Kidney glomerular epithelial cell (primary cell): ENCODE measurements around the gene MRTFB.

Source experiments
- DNase-seq: peaks from one replicate; lab custom pipeline; 2025; lab: John Stamatoyannopoulos, UW

The MRTFB gene

GRCh38 chr16:14285513-14286367 is 214.6 kb downstream of the MRTFB start:
- peak; percentile 96 for DNase-seq

GRCh38 chr16:14286368-14287230 is 215.5 kb downstream of the MRTFB start:
- DNase-seq = no peak

GRCh38 chr16:14289692-14290340 is 218.7 kb downstream of the MRTFB start:
- peak; percentile 10 for DNase-seq

GRCh38 chr16:14291286-14291685 is 220.2 kb downstream of the MRTFB start:
- no peak for DNase-seq

GRCh38 chr16:14292051-14292825 is 221.1 kb downstream of the MRTFB start:
- DNase-seq = no peak

GRCh38 chr16:14296663-14297062 is 225.5 kb downstream of the MRTFB start:
- DNase-seq = no peak

GRCh38 chr16:14298374-14299122 is 227.4 kb downstream of the MRTFB start:
- DNase-seq = no peak

GRCh38 chr16:14300705-14301168 is 229.6 kb downstream of the MRTFB start:
- DNase-seq = peak; percentile 65

GRCh38 chr16:14301169-14302030 is 230.3 kb downstream of the MRTFB start:
- DNase-seq = peak; percentile 7

GRCh38 chr16:14302031-14302398 is 230.9 kb downstream of the MRTFB start:
- DNase-seq = peak; percentile 64

GRCh38 chr16:14302399-14303181 is 231.5 kb downstream of the MRTFB start:
- DNase-seq = no peak

- DNase-seq = no peak
Observed at GRCh38 chr16:14303182-14303618, 232.1 kb downstream of the MRTFB start.

GRCh38 chr16:14303639-14304394 is 232.7 kb downstream of the MRTFB start:
- no peak for DNase-seq

GRCh38 chr16:14304891-14305460 is 233.9 kb downstream of the MRTFB start:
- no peak for DNase-seq

- no peak for DNase-seq
Observed at GRCh38 chr16:14306485-14307058, 235.5 kb downstream of the MRTFB start.

GRCh38 chr16:14307059-14307526 is 236.0 kb downstream of the MRTFB start:
- DNase-seq = no peak
